SJCRH30 (cell line): ENCODE measurements around the gene POU3F3. TPM values are rescaled to one million over a fixed set of nuclear protein-coding genes. Genes with fewer than 3 reads are reported as not detected.

Experiments used
- DNase-seq, 2 experiments: peaks; one replicate each; pipeline ENCODE4 v3.0.0-alpha.2; 2015 to 2020
- H3K27ac ChIP-seq: fragments of 250-450 bp; sonication (Bioruptor Pico); 2 replicates; pipeline ENCODE4 v1.5.1; 2020; ENCODE audit warnings: mild to moderate bottlenecking, moderate library complexity
- H3K27me3 ChIP-seq: fragments of 250-450 bp; sonication (Bioruptor Pico); 2 replicates; pipeline ENCODE4 v1.5.1; 2020; ENCODE audit warnings: mild to moderate bottlenecking, moderate library complexity
- H3K36me3 ChIP-seq: fragments of 250-450 bp; sonication (Bioruptor Pico); 2 replicates; pipeline ENCODE4 v1.5.1; 2020; ENCODE audit warnings: mild to moderate bottlenecking, moderate library complexity
- H3K4me1 ChIP-seq: fragments of 250-450 bp; sonication (Bioruptor Pico); 2 replicates; pipeline ENCODE4 v1.5.1; 2020; ENCODE audit warnings: mild to moderate bottlenecking, moderate library complexity
- H3K4me3 ChIP-seq: fragments of 250-450 bp; sonication (Bioruptor Pico); 2 replicates; pipeline ENCODE4 v1.5.1; 2020; ENCODE audit warnings: mild to moderate bottlenecking, moderate library complexity
- H3K9me3 ChIP-seq: fragments of 250-450 bp; sonication (Bioruptor Pico); replicated peaks from 2 replicates; pipeline ENCODE4 v1.5.1; 2020; ENCODE audit warnings: mild to moderate bottlenecking, moderate library complexity
- total RNA-seq: library from RNA; depleted of rRNA; stranded (reverse); fragments of >200 nt; shearing (Covaris generic); gene quantifications from 2 replicates; pipeline ENCODE4 v1.2.3, GENCODE V29; 2014

Gene POU3F3
- total RNA-seq, 1 experiment from 2014 or later, result 2.4 TPM

DNA sequence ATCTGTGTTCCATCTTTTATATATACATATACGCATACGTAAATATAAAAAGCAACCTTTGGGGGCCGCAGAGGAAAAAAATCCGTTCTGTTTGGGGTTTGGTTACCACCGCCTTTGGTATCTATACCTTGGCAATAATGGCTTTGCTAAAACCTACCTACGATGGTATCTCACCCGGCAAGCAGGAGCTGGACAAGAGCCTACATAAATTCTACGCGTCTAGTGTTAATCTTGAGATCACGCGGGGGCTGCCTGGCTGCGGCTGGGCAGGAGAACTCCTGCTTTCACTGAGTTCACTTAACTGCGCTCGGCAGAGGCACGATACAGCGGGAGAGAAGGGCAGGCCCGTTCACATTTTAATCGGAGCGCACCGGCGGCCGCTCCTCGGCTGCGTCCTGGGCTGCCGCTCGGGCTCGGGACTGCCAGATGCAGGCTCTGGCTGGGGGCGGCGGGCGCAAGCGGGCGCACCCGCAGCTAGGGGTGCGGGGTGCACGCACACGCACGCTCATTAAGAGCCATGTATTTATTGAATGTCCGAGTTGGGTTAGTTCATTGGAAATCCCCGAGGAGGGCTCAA lies 1.7 kb upstream of the POU3F3 start:
- Histone ChIP-seq H3K9me3 (no peaks in the 10 kb centered on the region), H3K4me3 (peak overlapping the region; percentile 60), H3K4me1 (no peaks in the 10 kb centered on the region), H3K27ac (no peak overlapping the region), H3K27me3 (peaks cover 4% of the 10 kb centered on the region), H3K36me3 (no peaks in the 10 kb centered on the region)
- peak; percentile 27 to 52 for DNase-seq

GRCh38 chr2:104854498-104855220 lies 744 bp downstream of the POU3F3 start:
- H3K4me1 ChIP-seq, result no peaks in the 10 kb centered on the region
- H3K9me3 ChIP-seq, result no peaks in the 10 kb centered on the region
- H3K27ac ChIP-seq, result no peak overlapping the region
- peak overlapping the region; percentile 60 for H3K4me3 ChIP-seq
- H3K27me3 ChIP-seq, result peaks cover 4% of the 10 kb centered on the region
- no peaks in the 10 kb centered on the region for H3K36me3 ChIP-seq
- peak in 1 of 2 experiments; percentile 23 for DNase-seq

DNA sequence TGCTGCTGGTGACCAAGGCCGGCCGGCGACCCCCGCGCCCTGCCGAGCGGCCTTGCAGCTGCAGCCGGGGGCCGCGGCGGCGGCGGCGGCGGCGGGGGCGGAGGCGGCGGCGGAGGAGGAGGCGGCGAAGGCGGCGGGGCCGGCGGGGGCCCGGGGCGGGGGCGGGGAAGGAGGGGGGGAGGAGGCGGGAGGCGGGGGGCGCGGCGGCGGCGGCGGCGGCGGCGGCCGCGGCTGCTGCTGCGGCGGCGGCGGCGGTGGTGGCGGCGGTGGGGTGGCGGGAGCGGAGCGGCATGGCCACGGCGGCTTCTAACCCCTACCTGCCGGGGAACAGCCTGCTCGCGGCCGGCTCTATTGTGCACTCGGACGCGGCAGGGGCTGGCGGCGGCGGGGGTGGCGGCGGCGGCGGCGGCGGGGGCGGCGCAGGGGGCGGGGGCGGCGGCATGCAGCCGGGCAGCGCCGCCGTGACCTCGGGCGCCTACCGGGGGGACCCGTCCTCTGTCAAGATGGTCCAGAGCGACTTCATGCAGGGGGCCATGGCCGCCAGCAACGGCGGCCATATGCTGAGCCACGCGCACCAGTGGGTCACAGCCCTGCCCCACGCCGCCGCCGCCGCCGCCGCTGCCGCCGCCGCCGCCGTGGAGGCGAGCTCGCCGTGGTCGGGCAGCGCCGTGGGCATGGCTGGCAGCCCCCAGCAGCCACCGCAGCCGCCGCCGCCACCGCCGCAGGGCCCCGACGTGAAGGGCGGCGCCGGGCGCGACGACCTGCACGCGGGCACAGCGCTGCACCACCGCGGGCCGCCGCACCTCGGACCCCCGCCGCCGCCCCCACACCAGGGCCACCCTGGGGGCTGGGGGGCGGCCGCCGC lies 1.5 kb downstream of the POU3F3 start:
- DNase-seq, result no peak
- H3K27me3 ChIP-seq, result peaks cover 4% of the 10 kb centered on the region

GRCh38 chr2:104856086-104856972 lies 2.4 kb downstream of the POU3F3 start:
- Histone ChIP-seq H3K36me3 (no peaks in the 10 kb centered on the region), H3K4me3 (no peak overlapping the region), H3K27ac (no peak overlapping the region), H3K27me3 (peaks cover 4% of the 10 kb centered on the region), H3K9me3 (no peaks in the 10 kb centered on the region), H3K4me1 (no peaks in the 10 kb centered on the region)
- no peak for DNase-seq

More for the DNA sequence above, 1.5 kb downstream of the POU3F3 start:
- Histone ChIP-seq H3K4me1 (no peaks in the 10 kb centered on the region), H3K27ac (no peak overlapping the region), H3K9me3 (no peaks in the 10 kb centered on the region), H3K36me3 (no peaks in the 10 kb centered on the region), H3K4me3 (peak overlapping the region; percentile 60)

GRCh38 chr2:104856973-104857261 lies 3.0 kb downstream of the POU3F3 start:
- Histone ChIP-seq H3K4me1 (no peaks in the 10 kb centered on the region), H3K27ac (no peak overlapping the region), H3K9me3 (no peaks in the 10 kb centered on the region), H3K4me3 (no peak overlapping the region), H3K36me3 (no peaks in the 10 kb centered on the region), H3K27me3 (peaks cover 1% of the 10 kb centered on the region)
- no peak for DNase-seq

- DNase-seq, result no peak
- no peaks in the 10 kb centered on the region for H3K36me3 ChIP-seq
- no peaks in the 10 kb centered on the region for H3K4me1 ChIP-seq
- H3K9me3 ChIP-seq, result no peaks in the 10 kb centered on the region
- no peak overlapping the region for H3K4me3 ChIP-seq
- no peaks in the 10 kb centered on the region for H3K27me3 ChIP-seq
- H3K27ac ChIP-seq, result no peak overlapping the region
Observed at GRCh38 chr2:104857262-104858005, 3.5 kb downstream of the POU3F3 start.

- no peaks in the 10 kb centered on the region for H3K27me3 ChIP-seq
- H3K36me3 ChIP-seq, result no peaks in the 10 kb centered on the region
- H3K27ac ChIP-seq, result no peak overlapping the region
- no peak for DNase-seq
- H3K4me1 ChIP-seq, result no peaks in the 10 kb centered on the region
- H3K9me3 ChIP-seq, result no peaks in the 10 kb centered on the region
- H3K4me3 ChIP-seq, result no peak overlapping the region
Observed at GRCh38 chr2:104858006-104858978, 4.4 kb downstream of the POU3F3 start.

DNA sequence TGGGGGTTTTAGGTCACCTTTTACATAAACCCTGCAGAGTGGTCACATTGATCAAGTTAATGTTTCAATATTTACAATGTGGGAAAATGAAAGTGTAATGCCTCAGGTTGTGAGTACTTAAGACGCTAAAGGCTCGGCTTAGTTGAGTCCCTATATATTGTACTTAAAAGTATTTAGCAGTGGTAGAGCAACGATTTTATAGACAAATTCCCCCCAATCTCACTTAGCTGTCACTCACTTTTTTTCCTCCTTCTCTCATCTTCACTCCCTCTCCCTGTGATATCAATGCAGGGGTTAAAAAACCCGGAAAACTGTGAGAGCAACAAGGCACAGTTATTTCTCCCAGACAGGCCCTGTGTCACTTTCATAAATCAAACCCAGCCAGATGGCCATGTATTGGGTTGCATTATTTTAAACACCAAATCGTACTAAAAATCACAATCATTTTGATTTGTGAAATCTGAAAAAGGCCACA lies 5.4 kb downstream of the POU3F3 start:
- H3K27ac ChIP-seq, result no peak overlapping the region
- H3K27me3 ChIP-seq, result no peaks in the 10 kb centered on the region

DNA sequence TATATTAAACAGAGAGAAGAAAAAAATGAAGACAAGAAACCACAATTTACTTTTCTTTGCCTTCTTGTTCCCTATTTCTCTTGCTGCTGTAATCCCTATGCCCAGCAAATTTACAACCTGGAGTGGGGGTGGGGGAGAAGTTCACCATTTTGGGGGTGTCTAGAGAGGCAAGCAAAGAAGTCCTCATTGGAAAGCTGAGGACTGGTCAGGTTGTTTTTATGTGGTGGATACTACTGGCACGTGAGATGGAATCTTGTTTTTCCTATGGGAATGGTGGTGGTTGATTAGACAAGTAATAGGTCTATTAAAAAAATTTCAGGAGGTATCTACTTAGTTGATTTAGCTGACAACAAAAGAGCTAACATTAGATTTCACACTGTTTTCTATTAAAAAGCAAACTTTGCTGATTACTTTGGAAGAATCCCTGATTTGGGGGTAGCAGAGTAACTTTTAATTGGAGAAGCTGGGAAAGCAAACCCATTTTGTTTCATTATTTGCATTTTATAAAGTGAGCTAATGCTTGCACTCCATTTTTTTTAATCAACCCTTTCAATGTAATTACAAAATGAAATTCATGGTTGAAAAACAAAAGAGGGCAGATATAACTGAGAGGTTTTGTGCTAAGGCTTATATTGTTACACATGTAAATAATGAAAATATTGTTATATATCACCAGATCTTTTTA lies 6.0 kb downstream of the POU3F3 start:
- H3K27ac ChIP-seq, result no peak overlapping the region
- H3K4me1 ChIP-seq, result no peaks in the 10 kb centered on the region
- no peaks in the 10 kb centered on the region for H3K27me3 ChIP-seq
- no peak for DNase-seq
- H3K9me3 ChIP-seq, result no peaks in the 10 kb centered on the region
- H3K36me3 ChIP-seq, result no peaks in the 10 kb centered on the region
- no peak overlapping the region for H3K4me3 ChIP-seq

More for the DNA sequence above, 5.4 kb downstream of the POU3F3 start:
- Histone ChIP-seq H3K4me1 (no peaks in the 10 kb centered on the region), H3K9me3 (no peaks in the 10 kb centered on the region), H3K4me3 (no peak overlapping the region), H3K36me3 (no peaks in the 10 kb centered on the region)
- no peak for DNase-seq

DNA sequence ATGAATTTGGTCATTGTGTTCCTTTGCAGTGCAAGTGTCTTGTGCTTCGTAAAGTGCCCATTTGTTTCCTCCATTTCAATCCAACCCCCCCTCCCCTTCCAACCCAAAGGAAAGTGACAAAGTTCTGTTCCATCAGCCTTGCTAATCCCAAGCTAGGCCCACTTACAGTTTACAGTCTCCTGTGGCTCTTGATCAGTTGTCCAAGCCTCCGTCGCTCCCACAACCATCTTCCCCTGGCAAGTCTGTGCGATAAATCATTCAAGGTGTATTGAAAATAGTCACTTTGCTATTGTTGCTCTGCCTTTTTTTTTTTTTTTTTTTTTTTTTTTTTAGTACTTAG lies 6.5 kb downstream of the POU3F3 start:
- 0 out of 2 replicates have a peak, but pooled peaks cover 3% of the 10 kb centered on the region for H3K27me3 ChIP-seq
- no peak for DNase-seq
- no peaks in the 10 kb centered on the region for H3K36me3 ChIP-seq
- no peak overlapping the region for H3K27ac ChIP-seq
- no peak overlapping the region for H3K4me3 ChIP-seq
- no peaks in the 10 kb centered on the region for H3K9me3 ChIP-seq
- H3K4me1 ChIP-seq, result no peaks in the 10 kb centered on the region

- H3K9me3 ChIP-seq, result no peaks in the 10 kb centered on the region
- H3K4me1 ChIP-seq, result no peaks in the 10 kb centered on the region
- H3K27me3 ChIP-seq, result 0 out of 2 replicates have a peak, but pooled peaks cover 3% of the 10 kb centered on the region
- H3K36me3 ChIP-seq, result no peaks in the 10 kb centered on the region
- no peak overlapping the region for H3K27ac ChIP-seq
- H3K4me3 ChIP-seq, result no peak overlapping the region
- no peak for DNase-seq
Observed at GRCh38 chr2:104861351-104862057, 7.6 kb downstream of the POU3F3 start.
